Stimulated activated CD8-positive, alpha-beta memory T cell treated with anti-CD3 and anti-CD28 coated beads, Interleukin-4, amount 100 ng/mL, for 48 hours (primary cell): Measurements from ENCODE around the gene C6orf52.
A peak's percentile ranks its signal among the peaks of the same experiment; 100 is the strongest.
"Not testable (repeated sequence)": the region's sequence is repeated elsewhere in the genome, so short reads cannot be mapped to it uniquely, and the experiment has no call there.

ENCODE experiments used
- DNase-seq: peaks from one replicate; pipeline ENCODE4 v3.0.0-alpha.2; 2020

Gene C6orf52

GRCh38 chr6:10695086-10695657 is 756 bp upstream of the C6orf52 start:
- DNase-seq, result no peak

GRCh38 chr6:10692965-10693538 is 1.4 kb downstream of the C6orf52 start:
- no peak for DNase-seq

DNA sequence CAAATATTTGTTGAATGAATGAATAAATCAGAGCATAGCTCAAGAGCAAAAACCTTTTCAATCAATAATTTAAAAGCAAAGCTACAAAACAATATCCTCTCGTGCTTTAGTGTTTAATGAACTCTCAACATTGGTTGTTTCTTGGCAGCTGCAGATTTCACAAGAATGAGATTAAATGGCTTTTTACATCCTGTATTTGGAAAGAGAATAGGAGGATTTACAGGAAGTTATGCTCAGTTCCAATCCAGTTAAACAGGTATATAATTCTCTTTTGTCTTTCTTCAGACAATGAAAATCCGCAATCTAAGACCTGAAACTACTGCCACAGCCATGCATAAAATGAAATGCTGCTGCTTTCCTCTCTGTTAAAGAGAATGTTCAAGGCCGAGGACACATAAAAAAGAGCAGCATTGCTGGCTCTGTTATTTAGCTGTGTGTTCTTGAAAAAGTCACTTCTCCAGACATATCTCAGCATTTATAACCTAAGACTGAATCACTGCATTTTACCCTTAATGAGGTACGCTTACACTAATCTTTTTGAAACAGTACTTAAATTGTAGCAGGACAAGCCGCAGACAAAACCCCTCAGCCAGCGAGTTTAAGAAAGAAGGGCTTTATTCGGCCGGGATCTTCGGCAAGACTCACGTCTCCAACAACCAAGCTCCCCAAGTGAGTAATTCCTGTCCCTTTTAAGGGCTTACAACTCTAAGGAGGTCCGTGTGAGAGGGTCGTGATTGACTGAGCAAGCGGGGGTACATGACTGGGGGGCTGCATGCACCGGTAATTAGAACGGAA is 3.6 kb downstream of the C6orf52 start:
- DNase-seq, result no peak

GRCh38 chr6:10687582-10687981 is 6.8 kb downstream of the C6orf52 start:
- no peak for DNase-seq

GRCh38 chr6:10686901-10687300 is 7.5 kb downstream of the C6orf52 start:
- DNase-seq, result no peak

DNA sequence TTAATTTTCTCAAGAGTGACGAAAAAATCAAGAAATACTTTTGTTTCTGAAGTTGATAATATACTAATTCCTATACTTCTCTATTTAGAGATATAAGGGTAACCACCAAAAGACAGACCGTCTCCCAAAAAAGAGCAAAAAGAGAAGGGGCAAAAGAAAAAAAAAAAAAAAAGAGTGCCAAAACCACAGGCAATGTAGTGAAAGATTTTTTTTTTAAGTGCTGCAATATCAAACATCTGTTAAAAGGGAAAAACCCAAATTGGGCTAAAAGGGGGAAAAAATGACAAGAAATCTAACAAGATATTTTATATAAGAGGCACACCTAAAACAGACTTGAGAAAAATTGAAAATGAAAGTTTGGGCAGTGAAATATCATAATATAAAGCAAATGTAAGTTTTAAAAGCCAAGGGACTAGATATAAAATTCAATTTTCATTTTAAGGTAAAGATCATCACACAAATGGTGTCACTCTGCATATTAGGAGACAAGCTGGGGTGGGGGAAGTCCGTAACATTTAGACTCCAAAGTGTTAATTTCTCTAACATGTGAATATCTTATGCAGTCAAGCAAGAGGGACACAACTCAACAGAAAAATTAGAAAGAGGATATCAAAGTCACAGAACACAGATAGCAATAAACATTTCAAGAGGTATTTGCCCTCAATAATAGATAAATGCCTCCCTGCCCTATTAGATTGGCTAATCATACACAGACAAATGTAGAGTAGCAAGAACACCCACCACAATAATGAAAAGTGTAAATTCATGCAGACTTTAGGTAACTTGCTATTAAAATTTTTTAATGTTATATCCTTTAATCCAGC is 9.1 kb downstream of the C6orf52 start:
- no peak for DNase-seq

- DNase-seq, result no peak
Measured at GRCh38 chr6:10684618-10685017, 9.8 kb downstream of the C6orf52 start.

DNA sequence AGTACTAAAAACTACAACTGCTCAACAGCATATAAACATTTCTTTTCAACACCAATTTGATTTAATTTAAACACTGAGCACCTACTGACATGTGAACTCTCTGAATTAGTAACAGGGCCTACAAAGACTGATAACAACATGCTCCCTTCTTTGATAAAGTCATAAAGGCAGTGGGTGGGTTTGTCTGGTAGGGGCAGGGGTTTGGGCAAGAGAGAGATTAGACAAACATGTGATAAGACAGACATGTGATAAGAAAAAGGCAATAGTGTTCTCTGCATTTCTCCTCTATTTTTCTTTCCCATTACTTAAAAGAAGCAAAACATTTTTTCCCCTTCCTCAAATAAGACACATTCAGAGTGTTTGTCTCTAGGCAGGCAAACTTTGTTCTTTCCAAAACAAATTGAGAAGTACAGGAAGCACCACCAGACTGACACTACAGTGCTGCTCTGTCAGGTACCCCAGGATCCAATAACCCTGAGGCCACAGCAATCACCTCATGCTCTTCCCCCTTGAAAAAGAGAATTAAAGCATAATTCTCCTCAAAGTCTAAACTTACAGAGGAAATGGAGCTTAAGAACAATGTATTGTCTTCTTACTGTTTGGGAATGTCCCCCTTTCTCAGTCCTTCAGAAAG is 11.9 kb downstream of the C6orf52 start:
- no peak for DNase-seq

DNA sequence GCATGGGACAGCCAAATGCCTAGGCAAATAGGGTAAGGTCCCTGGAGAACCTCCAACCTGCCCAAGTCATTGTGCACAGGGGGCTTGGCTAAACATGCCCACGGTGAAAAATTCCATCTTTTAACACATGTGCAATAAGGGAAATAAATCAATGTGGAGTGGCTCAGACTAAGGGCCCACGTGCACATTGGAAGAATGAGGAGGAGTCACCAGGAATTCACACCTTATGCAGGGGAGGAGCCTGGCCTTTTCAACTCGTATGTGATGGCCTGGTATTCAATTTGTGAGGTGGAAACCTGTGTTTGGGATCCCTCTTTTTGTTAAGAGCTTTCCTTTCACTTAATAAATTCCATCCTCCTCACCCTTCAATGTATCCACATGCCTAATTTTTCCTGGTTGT is 12.6 kb downstream of the C6orf52 start:
- no peak for DNase-seq

GRCh38 chr6:10678456-10678855 is 16.0 kb downstream of the C6orf52 start:
- no peak for DNase-seq

DNA sequence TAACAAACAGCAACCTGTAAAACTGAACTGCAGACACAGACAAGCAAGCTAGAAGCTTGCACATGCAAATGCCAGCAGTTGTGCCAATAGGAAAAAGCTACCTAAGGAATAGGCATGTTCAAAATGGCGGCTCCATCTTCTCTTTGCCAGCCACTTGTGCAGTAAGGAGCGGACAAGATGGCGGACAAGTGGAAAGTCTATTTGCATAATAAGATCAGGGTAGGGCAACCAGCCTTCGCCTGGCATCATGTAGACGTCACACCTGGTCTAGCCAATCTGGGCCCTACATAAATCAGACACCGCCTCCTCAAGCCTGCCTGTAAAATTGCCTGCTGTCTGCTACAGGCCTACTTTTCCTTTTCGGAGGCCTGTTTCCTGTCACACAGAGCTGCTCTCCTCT is 18.0 kb downstream of the C6orf52 start:
- DNase-seq, result no peak

DNA sequence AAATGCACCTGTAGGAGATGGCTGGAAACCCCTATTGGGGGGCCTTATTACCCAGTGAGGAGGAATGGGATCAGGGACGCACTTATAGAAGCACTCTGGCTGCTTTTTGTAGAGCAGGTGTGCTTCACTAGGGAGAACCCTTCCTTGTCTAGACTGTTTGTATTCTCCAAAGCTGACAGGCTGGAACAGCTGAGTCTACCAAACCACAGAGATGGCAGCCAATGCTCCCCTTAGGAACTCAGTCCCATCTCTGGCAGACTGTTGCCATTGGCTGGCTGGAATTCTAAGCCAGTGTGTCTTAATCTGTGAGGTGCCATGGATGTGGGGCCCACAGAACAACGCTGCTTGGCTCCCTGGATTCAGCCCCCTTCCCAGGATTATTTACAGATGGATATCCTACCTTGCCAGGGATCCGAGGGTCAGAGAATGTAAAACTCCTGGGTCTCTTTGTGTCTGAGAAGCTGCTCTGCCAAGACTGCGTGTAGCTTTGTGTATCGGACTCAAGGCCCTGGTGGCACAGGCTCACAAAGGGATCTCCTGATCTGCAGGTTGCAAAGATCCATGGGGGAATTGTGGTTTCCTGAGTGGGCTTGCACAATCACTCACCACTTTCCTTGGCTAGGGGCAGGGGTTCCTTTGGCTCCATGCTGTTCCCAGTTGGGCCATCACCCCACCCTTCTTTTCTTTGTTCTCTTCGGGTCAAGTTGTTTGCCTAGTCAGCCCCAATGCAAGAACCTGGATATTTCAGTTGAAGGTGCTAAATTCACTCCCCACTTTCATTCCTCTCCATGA is 26.1 kb downstream of the C6orf52 start:
- DNase-seq, result no peak

- not testable (repeated sequence) for DNase-seq
Measured at GRCh38 chr6:10665595-10665994, 28.8 kb downstream of the C6orf52 start.

DNA sequence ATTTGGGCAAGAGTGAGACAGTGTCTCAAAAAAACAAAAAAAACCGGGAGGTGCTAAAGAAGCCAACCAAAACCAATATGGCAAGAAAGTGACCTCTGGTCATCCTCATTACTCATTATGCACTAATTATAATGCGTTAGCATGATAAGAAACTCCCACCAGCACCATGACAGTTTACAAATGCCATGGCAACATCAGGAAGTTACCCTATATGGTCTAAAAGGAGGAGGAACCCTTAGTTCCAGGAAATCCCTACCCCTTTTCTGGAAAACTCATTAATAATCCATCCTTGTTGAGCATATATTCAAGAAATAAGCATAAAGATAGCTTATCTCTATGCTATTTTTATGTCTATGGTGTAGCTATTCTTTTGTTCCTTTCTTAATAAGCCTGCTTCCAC is 31.7 kb downstream of the C6orf52 start:
- DNase-seq, result no peak

DNA sequence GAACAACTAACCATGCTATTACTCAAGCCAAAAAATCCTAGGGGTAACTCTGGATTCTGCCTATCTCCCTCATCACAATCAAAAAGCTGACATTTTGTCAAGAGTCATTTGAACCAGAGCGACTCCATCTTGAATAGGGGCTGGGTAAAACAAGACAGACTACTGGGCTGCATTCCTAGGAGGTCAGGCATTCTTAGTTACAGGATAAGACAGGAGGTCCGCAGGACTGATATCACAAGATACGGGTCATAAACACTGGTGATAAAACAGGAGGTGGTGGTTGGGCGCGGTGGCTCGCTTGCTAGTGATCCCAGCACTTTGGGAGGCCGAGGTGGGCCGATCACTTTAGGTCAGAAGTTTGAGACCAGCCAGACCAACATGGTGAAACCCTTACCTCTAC is 32.2 kb downstream of the C6orf52 start:
- no peak for DNase-seq

GRCh38 chr6:10660431-10661191 is 33.8 kb downstream of the C6orf52 start:
- not testable (repeated sequence) for DNase-seq

DNA sequence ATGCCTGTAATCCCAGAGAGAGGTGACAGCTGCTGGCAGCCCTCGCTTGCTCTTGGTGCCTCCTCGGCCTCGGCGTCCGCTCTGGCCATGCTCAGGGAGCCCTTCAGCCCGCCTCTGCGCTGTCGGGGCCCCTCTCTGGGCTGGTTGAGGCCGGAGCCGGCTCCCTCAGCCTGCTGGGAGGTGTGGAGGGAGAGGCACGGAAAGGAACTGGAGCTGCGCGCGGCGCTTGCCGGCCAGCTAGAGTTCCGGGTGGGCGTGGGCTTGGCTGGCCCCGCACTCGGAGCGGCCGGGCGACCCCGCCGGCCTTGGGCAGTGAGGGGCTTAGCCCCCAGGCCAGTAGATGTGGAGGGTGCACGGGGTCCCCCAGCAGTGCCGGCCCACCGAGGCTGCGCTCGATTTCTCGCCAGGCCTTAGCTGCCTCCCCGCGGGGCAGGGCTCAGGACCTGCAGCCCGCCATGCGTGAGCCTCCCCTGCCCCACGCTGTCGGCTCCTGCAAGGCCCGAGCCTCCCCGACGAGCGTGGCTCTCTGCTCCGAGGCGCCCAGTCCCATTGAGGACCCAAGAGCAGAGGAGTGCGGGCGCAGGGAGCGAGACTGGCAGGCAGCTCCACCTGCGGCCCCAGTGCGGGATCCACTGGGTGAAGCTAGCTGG is 34.6 kb downstream of the C6orf52 start:
- DNase-seq, result no peak

- no peak for DNase-seq
Measured at GRCh38 chr6:10658910-10659698, 35.3 kb downstream of the C6orf52 start.

GRCh38 chr6:10655508-10656055 is 38.8 kb downstream of the C6orf52 start:
- peak; percentile 29 for DNase-seq

GRCh38 chr6:10644225-10644624 is 50.2 kb downstream of the C6orf52 start:
- DNase-seq, result no peak
